ENCODE data around the gene G3BP1. TPM values are rescaled to one million over a fixed set of nuclear protein-coding genes. Genes with fewer than 3 reads are reported as not detected.

Gene G3BP1
- total RNA-seq, 1 experiment from 2014 or later: 400 TPM

DNA sequence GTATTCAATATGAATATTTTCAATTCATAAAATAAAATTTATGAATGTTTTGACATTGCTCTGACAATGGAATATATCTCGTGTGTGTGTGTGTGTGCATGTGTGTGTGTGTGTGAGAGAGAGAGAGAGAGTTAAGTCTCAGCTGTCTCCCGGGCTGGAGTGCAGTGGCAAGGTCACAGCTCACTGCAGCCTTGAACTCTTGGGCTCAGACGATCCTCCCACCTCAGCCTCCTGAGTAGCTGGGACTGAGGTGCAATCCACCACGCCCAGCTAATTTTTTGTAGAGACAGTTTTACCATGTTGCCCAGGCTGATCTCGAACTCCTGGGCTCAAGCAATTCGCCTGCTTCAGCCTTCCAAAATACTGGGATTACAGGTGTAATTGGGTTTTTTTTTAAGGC, 16.1 kb downstream of the G3BP1 start:
- peaks cover 57% of the 10 kb centered on the region for H3K36me3 Mint-ChIP-seq
- H3K4me3 Mint-ChIP-seq: no peak overlapping the region
- ChIA-PET POLR2A (no interaction called here), CTCF (no interaction called here)
- ATAC-seq: no peak
- peaks cover 31% of the 10 kb centered on the region for H3K4me1 Mint-ChIP-seq
- no peak overlapping the region for H3K27ac Mint-ChIP-seq
- no peaks in the 10 kb centered on the region for H3K9me3 Mint-ChIP-seq
- no peak for DNase-seq (ENCODE audit: low spot score)
- TF ChIP-seq NFYB (CRISPR knock-in tag; conservative IDR thresholded peaks at IDR 0.05; ENCODE audit: low read depth) (no peak), FOXP1 (CRISPR knock-in tag; IDR thresholded peaks at IDR 0.05; ENCODE audit: borderline replicate concordance) (no peak), ZBTB21 (CRISPR knock-in tag; IDR thresholded peaks at IDR 0.05; ENCODE audit: borderline replicate concordance) (no peak), ZNF671 (CRISPR knock-in tag; IDR thresholded peaks at IDR 0.05) (no peak)
- TF ChIP-seq, protein P1, sequence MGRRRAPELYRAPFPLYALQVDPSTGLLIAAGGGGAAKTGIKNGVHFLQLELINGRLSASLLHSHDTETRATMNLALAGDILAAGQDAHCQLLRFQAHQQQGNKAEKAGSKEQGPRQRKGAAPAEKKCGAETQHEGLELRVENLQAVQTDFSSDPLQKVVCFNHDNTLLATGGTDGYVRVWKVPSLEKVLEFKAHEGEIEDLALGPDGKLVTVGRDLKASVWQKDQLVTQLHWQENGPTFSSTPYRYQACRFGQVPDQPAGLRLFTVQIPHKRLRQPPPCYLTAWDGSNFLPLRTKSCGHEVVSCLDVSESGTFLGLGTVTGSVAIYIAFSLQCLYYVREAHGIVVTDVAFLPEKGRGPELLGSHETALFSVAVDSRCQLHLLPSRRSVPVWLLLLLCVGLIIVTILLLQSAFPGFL (CRISPR knock-in tag; IDR thresholded peaks at IDR 0.05; ENCODE audit: borderline replicate concordance): no peak
- TF ChIP-seq, protein P2, sequence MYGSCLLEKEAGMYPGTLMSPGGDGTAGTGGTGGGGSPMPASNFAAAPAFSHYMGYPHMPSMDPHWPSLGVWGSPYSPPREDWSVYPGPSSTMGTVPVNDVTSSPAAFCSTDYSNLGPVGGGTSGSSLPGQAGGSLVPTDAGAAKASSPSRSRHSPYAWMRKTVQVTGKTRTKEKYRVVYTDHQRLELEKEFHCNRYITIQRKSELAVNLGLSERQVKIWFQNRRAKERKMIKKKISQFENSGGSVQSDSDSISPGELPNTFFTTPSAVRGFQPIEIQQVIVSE (CRISPR knock-in tag; IDR thresholded peaks at IDR 0.05; ENCODE audit: borderline replicate concordance): no peak
- TF ChIP-seq, protein P3, sequence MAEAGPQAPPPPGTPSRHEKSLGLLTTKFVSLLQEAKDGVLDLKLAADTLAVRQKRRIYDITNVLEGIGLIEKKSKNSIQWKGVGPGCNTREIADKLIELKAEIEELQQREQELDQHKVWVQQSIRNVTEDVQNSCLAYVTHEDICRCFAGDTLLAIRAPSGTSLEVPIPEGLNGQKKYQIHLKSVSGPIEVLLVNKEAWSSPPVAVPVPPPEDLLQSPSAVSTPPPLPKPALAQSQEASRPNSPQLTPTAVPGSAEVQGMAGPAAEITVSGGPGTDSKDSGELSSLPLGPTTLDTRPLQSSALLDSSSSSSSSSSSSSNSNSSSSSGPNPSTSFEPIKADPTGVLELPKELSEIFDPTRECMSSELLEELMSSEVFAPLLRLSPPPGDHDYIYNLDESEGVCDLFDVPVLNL (CRISPR knock-in tag; IDR thresholded peaks at IDR 0.05; ENCODE audit: borderline replicate concordance, low read depth): no peak
- H3K27me3 Mint-ChIP-seq (ENCODE audit: low read depth): no peaks in the 10 kb centered on the region

DNA sequence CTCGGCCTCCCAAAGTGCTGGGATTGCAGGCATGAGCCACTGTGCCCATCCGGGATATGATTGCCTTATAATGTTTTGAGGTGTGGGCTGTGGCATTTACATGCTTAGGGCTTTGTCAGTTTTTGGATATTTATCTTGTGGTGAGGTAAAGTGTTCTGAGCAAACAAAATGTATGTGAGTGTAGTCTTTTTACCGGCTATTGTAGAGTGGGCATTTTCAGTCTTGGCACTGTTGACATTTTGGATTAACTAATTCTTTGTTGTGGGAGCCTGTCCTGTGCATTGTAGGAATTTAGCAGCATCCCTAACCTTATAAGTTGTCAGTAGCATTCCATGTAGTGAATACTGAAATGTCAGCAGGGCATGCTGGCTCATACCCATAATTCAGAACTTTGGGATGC, 21.6 kb downstream of the G3BP1 start:
- no peak for TF ChIP-seq JUN (CRISPR knock-in tag; IDR thresholded peaks at IDR 0.05)
- no peak for TF ChIP-seq ZNF317 (CRISPR knock-in tag; IDR thresholded peaks at IDR 0.05; ENCODE audit: borderline replicate concordance, low read depth)
- TF ChIP-seq, protein P4, sequence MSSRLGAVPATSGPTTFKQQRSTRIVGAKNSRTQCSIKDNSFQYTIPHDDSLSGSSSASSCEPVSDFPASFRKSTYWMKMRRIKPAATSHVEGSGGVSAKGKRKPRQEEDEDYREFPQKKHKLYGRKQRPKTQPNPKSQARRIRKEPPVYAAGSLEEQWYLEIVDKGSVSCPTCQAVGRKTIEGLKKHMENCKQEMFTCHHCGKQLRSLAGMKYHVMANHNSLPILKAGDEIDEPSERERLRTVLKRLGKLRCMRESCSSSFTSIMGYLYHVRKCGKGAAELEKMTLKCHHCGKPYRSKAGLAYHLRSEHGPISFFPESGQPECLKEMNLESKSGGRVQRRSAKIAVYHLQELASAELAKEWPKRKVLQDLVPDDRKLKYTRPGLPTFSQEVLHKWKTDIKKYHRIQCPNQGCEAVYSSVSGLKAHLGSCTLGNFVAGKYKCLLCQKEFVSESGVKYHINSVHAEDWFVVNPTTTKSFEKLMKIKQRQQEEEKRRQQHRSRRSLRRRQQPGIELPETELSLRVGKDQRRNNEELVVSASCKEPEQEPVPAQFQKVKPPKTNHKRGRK (CRISPR knock-in tag; IDR thresholded peaks at IDR 0.05; ENCODE audit: borderline replicate concordance): no peak
- Mint-ChIP-seq H3K27ac (no peak overlapping the region; the same call in 1 of the 2 replicates), H3K9me3 (no peaks in the 10 kb centered on the region), H3K4me3 (no peak overlapping the region), H3K36me3 (peaks cover 86% of the 10 kb centered on the region), H3K4me1 (no peaks in the 10 kb centered on the region), H3K27me3 (ENCODE audit: low read depth) (no peaks in the 10 kb centered on the region)
- ATAC-seq: no peak
- POLR2A ChIA-PET: no interaction called here
- no peak for DNase-seq (ENCODE audit: low spot score)
- CTCF ChIA-PET: no interaction called here

DNA sequence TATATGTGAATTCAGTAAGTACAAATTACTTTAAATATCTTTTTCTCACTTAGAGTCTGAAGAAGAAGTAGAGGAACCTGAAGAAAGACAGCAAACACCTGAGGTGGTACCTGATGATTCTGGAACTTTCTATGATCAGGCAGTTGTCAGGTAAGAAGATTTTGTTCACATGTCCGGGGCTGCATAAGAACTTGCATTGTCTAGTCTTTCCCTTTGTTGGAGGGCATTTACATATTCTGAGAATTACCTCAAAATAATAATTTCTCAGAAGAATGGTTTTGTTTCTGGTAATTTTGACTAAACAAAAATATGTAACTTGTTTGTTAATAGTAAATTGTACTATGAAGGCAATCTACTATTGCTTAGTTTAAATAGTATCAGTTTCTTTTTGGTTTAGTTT, 23.7 kb downstream of the G3BP1 start:
- no peak overlapping the region for H3K27ac Mint-ChIP-seq
- ChIA-PET CTCF (no interaction called here), POLR2A (no interaction called here)
- no peaks in the 10 kb centered on the region for H3K9me3 Mint-ChIP-seq
- peaks cover 90% of the 10 kb centered on the region for H3K36me3 Mint-ChIP-seq
- DNase-seq (ENCODE audit: low spot score) (no peak), ATAC-seq (no peak)
- H3K4me3 Mint-ChIP-seq: no peak overlapping the region
- H3K27me3 Mint-ChIP-seq (ENCODE audit: low read depth): no peaks in the 10 kb centered on the region
- H3K4me1 Mint-ChIP-seq: no peaks in the 10 kb centered on the region
- TF ChIP-seq ZNF232 (CRISPR knock-in tag; IDR thresholded peaks at IDR 0.05) (no peak), GRHL2 (CRISPR knock-in tag; IDR thresholded peaks at IDR 0.05; ENCODE audit: insufficient replicate concordance, severe bottlenecking) (no peak), ETV6 (CRISPR knock-in tag; IDR thresholded peaks at IDR 0.05) (no peak), SP1 (CRISPR knock-in tag; conservative IDR thresholded peaks at IDR 0.05) (no peak), ZNF138 (CRISPR knock-in tag; conservative IDR thresholded peaks at IDR 0.05) (no peak), FOXK1 (CRISPR knock-in tag; IDR thresholded peaks at IDR 0.05) (no peak), EMX1 (CRISPR knock-in tag; IDR thresholded peaks at IDR 0.05) (no peak), SOX15 (CRISPR knock-in tag; IDR thresholded peaks at IDR 0.05) (no peak), IRF2 (CRISPR knock-in tag; IDR thresholded peaks at IDR 0.05; ENCODE audit: borderline replicate concordance, low read depth) (no peak), MYBL2 (CRISPR knock-in tag; IDR thresholded peaks at IDR 0.05) (no peak), RELA (CRISPR knock-in tag; IDR thresholded peaks at IDR 0.05; ENCODE audit: borderline replicate concordance) (no peak), ZNF396 (CRISPR knock-in tag; IDR thresholded peaks at IDR 0.05; ENCODE audit: borderline replicate concordance) (no peak), JUN (CRISPR knock-in tag; IDR thresholded peaks at IDR 0.05) (no peak), GABPB1 (CRISPR knock-in tag; IDR thresholded peaks at IDR 0.05) (no peak), NR3C1 (CRISPR knock-in tag; conservative IDR thresholded peaks at IDR 0.05; ENCODE audit: low read depth) (no peak)
- TF ChIP-seq, protein P5, sequence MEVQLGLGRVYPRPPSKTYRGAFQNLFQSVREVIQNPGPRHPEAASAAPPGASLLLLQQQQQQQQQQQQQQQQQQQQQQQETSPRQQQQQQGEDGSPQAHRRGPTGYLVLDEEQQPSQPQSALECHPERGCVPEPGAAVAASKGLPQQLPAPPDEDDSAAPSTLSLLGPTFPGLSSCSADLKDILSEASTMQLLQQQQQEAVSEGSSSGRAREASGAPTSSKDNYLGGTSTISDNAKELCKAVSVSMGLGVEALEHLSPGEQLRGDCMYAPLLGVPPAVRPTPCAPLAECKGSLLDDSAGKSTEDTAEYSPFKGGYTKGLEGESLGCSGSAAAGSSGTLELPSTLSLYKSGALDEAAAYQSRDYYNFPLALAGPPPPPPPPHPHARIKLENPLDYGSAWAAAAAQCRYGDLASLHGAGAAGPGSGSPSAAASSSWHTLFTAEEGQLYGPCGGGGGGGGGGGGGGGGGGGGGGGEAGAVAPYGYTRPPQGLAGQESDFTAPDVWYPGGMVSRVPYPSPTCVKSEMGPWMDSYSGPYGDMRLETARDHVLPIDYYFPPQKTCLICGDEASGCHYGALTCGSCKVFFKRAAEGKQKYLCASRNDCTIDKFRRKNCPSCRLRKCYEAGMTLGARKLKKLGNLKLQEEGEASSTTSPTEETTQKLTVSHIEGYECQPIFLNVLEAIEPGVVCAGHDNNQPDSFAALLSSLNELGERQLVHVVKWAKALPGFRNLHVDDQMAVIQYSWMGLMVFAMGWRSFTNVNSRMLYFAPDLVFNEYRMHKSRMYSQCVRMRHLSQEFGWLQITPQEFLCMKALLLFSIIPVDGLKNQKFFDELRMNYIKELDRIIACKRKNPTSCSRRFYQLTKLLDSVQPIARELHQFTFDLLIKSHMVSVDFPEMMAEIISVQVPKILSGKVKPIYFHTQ (CRISPR knock-in tag; IDR thresholded peaks at IDR 0.05): no peak
- TF ChIP-seq, protein P6, sequence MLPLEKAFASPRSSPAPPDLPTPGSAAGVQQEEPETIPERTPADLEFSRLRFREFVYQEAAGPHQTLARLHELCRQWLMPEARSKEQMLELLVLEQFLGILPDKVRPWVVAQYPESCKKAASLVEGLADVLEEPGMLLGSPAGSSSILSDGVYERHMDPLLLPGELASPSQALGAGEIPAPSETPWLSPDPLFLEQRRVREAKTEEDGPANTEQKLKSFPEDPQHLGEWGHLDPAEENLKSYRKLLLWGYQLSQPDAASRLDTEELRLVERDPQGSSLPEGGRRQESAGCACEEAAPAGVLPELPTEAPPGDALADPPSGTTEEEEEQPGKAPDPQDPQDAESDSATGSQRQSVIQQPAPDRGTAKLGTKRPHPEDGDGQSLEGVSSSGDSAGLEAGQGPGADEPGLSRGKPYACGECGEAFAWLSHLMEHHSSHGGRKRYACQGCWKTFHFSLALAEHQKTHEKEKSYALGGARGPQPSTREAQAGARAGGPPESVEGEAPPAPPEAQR (CRISPR knock-in tag; IDR thresholded peaks at IDR 0.05): no peak

Data from WTC11 (cell line).